Stomach (tissue), 4 donors: ENCODE data around the gene MARCHF10.

ENCODE experiments used
- CTCF ChIP-seq, 7 experiments: fragments of 450-650 bp in 4 of 7; fragments of 200-600 bp in 3 of 7; sonication (generic) in 3 of 7; IDR thresholded peaks; one replicate each; pipeline ENCODE4 v1.5.1; 2016 to 2019; ENCODE audit warnings: antibody characterized with exemption in 7 of 7, control low read depth in 2 of 7, mild to moderate bottlenecking in 1 of 7
- EP300 ChIP-seq: sonication (generic); formaldehyde crosslinking; IDR thresholded peaks from one replicate; pipeline ENCODE4 v1.6.1; 2017; ENCODE audit warnings: antibody characterized with exemption
- POLR2A ChIP-seq, 4 donors: fragments of 450-650 bp; IDR thresholded peaks; one replicate each; pipeline ENCODE4 v1.6.1; 2016; ENCODE audit warnings: antibody characterized with exemption in 4 of 4, control low read depth in 2 of 4, mild to moderate bottlenecking in 1 of 4, moderate library complexity in 1 of 4
- POLR2AphosphoS5 ChIP-seq, 3 donors: sonication (generic); formaldehyde crosslinking; IDR thresholded peaks; one replicate each; pipeline ENCODE4 v1.6.1; 2016; ENCODE audit warnings: antibody characterized with exemption in 3 of 3

GRCh38 chr17:62746941-62747340, 61.2 kb downstream of the MARCHF10 start:
- TF ChIP-seq CTCF (IDR thresholded peaks at IDR 0.05), result no peak
- no peak for TF ChIP-seq POLR2AphosphoS5 (IDR thresholded peaks at IDR 0.05)
- no peak for TF ChIP-seq POLR2A (IDR thresholded peaks at IDR 0.05)
- TF ChIP-seq EP300, result no peak
